ENCODE data around the gene SULT6B1.

The SULT6B1 gene

DNA sequence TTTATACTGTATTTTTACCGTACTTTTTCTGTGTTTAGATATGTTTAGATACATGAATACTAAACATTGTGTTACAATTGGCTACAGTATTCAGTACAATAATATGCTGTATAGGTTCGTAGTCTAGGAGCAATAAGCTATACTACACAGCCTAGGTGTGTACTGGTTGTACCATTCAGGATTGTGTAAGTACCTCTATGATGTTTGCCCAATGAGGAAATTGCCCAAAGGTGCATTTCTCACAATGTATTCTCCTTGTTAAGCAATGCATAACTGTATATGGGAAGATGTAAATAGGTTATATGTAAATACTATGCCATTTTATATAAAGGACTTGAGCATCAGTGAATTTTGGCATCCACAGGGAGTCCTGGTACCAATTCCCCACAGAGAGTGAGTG lies 42.4 kb downstream of the SULT6B1 start:
- FAIRE-seq, result no peak

DNA sequence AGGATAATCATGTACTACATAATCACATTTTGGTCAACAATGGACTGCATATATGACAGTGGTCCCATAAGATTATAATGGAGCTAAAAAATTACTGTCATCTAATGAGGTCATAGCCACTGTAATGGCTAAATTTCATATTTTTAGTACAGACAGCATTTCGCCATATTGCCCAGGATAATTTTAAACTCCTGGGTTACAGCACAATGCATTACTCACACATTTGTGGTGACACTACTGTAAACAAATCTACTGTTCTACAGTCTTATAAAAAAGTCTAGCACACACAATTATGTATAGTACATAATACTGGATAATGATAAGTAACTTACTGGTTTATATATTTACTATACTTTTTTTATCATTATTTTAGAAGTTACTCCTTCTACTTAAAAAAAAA lies 44.5 kb downstream of the SULT6B1 start:
- FAIRE-seq, result no peak

DNA sequence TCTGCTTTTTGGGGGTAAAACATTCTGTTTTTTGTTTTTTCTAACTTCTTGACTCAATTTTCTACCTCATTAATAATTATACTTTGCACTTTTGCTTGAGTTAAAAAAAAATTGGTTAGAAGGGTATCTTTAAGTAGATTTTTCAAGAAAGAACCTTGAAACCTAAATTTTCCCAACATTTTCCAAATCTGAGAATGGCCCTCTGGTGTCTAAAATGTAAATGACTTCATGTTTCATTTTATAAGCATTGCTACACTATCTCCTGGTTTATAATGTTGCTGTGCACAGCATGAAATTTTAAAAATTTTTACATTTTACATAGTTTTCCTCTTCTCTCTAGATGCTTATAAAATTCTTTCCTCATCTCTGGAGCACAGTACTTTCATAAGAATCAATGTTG lies 45.9 kb downstream of the SULT6B1 start:
- FAIRE-seq, result no peak

DNA sequence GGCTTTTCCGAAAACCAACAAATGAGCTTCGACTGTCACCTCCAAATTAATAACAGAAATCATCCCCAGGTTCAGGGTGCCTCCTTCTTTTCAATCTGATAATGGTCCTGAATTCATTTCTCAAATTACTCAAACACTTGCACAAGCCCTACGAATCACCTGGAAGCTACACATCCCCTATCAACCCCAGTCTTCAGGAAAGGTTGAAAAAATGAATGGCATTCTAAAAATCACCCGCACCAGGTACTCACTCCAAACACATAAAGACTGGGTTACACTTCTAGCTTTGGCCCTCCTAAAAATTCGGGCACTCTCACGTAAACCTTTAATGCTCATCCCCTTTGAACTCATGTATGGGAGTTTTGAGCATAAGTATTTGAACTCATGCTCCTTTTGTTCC lies 55.6 kb downstream of the SULT6B1 start:
- no peak for FAIRE-seq

DNA sequence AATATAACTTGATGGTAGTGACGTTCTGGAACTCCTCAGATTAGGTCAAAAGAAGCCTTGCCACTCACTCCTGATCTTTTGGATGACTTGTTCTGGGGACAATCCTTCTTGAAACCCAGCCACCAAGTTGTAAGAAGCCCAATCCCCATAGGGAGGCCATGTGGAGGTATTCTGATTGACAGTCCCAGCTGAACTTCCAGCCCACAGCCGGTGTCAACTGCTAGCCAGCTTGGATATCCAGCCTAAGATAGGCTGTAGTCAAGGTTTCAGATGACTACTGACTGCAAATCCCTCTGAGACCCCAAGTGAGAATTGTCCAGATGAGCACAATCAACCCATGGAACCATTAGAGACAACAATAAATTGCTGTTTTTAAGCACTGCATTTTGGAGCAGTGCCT lies 63.1 kb downstream of the SULT6B1 start:
- FAIRE-seq, result no peak

DNA sequence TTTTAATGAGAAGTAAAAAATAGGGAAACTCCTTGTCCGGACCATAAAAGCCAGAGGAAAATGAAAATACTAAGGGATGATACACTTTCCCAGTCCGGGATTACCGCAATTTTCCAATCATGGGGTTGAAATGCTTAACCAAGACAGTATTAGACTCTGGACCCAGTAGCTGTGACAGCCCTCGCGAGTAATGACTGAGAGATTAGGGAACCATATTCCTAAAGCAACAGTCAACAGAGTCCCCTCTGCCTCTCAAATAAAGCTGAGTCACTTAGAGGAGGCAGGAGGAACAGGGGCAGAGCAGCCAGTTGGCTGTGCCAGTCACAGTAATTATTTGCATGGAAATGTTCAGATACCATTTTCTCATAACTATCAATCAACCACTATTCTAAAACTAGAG lies 69.3 kb downstream of the SULT6B1 start:
- FAIRE-seq, result no peak

All from islet of Langerhans (tissue), 1 donor.